NCI-H187 treated with DMSO at 0.1 percent for 48 hours (cell line): ENCODE results near the gene TMEM258.

ENCODE experiments used
- DNase-seq: peaks from one replicate; lab custom pipeline; 2025; lab: John Stamatoyannopoulos, UW

Gene TMEM258

DNA sequence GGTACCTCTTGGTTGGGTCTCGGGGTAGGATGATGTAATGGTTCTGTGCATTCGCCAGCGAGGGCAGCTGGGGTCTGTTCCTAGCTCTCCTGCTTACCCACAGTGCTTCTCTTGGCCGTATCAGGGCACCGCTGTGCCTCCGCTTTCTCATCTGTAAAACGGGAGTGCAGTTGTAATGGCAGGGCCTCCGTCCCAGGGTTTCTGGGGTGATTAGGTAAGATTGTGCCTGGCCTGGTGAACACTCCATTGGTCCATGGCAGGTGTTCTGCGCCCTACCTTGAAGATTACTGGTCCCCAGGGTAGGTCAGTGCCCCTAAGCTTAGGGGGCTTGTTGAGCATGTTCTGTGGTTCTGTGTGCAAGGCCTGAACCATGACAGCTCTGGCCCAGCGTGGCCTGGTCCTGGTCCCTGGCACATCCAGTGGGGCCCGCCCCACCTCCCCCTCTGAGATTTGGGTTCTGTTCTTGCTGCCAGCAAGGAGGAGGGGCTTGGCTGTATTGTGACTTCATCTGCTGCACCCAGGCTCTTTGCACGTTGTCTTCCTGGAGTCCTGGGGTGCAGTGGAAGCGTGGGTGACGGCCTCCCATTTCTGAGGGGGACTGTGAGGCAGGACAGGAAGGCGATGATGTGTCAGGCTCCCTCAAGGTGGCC, 35.1 kb downstream of the TMEM258 start:
- DNase-seq, result no peak

DNA sequence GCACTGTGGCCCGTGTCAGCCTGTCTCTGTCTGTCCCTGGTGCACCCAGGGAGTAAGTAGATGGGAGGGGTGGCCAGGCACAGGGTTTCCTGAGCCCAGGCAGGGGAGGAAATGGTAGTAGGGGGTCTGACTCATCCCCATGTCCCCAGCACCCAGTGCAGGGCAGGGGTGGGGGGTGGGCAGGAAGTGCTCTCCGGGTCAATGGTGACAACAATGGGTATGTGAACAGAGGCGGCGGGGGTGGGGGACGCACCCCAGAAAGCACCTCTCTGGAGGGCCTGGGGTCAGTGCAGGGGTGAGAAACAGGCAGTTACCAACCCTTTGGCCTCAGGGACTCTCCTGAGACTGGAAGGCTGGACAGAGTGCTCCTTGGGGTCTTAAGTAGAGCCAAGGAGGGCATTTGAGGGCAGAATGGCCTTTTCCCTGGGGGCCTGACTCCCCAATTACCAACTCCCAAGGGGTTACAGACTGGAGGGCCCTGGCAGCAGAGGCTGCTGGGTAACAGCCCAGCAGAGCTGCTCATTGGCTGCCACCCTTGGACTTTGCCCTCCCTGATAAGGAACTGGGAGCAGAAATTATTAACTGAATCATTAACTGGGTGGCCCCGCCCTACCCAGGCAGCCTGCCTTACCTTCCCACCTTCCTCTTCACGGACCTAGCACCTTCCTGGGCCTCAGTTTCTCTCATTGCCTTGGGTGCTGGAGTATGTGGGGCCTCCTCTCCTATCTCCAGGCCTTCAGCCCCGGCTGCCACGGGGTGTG, 35.8 kb downstream of the TMEM258 start:
- no peak for DNase-seq

DNA sequence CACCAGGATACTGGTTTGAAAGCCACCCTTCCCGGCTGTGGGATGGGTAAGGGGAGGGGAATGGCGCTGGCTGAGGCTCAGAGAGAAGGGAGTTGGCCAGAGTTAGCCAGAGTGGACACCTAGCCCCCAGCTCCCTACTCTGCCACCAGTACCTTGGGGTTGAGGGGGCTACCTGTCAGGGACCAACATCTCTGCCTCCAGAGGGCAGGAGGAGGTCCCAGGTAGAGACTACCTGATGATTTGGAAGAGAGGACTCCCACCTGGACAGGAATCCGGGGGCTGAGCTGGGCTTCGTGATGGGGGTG, 36.3 kb downstream of the TMEM258 start:
- DNase-seq, result no peak

DNA sequence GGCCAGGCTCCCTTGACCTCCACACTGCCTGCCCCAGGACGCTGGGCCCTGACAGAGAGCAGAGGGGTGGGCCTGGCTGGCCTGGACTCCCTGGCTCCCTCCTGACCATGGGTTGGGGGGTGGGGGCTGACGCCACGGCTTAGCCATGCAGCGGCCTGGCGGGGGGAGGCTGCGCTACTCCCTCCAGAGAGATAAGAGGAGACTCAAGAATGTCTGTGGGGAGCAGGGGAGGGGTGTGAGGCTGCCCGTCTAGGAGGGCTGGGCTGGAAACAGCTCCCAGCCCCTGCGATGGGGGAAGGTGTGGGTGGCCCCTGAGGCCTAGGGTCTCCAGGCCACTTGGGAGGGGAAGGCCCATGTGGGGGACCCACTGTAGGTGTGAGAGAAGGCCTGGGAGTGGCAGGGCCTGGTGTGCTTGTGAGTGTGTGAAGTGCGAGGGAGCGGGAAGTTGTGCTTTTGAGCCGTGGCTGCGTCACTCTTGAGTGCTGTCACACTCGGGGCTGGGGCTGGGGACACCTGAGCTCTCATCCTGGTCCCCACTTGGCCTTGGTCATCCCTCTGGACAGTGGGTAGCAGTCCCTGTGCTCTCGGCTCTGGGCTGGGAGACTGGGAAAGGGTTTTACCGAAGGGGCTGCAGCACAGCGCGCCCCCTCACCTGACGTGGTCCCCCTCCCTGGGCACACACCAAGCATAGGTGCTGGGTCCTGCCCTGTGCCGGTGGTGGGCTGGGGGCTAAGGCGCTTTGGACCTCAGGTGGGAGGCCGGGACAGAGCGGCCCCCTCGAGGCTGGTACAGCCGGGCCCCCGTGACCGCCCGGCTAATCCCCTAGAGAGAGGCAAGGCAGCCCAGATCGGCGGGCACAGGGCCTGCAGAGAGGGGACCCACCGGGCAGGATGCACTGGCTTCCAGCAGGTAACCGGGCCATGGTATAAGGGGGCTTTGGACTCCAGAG, 37.6 kb downstream of the TMEM258 start:
- DNase-seq, result no peak

DNA sequence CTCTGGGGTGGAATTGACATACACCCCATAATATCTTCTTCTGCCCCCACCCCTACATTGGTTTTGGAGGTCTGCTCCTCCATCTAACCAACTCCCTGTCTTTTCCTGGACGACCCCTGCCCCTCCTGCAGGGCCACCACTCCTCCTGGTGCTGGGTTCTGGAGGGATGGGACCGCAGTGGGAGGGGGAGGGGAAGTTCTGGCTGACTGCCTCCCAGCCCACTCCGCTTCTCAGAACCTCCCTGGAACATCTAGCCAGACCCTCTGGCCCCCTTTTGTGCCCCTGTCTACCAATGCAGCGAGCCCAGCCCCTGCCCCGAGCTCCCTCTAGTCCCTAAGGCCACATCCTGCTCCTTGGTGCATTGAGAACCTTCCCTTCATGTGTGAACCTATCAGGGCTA, 38.7 kb downstream of the TMEM258 start:
- no peak for DNase-seq

DNA sequence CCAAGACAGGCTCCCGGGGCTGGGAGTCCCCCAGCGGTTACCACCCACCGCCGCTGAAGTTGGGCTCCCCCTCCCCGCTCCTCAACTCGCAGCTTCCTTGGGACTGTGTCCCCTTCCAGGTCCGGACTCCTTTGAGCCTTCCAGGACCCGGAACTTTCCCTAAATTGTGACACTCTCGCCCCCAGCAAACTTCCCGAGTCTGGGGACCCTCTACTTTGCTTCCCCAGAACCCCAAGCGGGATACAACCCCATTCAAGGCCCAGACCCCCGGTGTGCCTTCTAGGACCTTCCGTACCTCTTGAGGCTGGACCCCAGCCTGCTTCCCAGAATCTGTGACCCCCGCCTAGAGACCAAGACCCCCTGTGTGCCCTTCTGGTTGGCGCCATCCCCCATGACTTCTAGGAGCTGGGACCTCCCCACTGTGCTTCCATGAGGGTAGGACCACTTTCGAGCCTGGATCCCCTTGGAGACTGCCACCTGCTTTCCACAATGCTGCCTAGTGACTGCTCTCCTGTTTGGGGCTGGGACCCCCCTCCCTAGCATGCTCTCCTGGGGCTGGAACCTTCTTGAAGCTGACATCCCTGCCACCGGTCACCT, 39.4 kb downstream of the TMEM258 start:
- no peak for DNase-seq

DNA sequence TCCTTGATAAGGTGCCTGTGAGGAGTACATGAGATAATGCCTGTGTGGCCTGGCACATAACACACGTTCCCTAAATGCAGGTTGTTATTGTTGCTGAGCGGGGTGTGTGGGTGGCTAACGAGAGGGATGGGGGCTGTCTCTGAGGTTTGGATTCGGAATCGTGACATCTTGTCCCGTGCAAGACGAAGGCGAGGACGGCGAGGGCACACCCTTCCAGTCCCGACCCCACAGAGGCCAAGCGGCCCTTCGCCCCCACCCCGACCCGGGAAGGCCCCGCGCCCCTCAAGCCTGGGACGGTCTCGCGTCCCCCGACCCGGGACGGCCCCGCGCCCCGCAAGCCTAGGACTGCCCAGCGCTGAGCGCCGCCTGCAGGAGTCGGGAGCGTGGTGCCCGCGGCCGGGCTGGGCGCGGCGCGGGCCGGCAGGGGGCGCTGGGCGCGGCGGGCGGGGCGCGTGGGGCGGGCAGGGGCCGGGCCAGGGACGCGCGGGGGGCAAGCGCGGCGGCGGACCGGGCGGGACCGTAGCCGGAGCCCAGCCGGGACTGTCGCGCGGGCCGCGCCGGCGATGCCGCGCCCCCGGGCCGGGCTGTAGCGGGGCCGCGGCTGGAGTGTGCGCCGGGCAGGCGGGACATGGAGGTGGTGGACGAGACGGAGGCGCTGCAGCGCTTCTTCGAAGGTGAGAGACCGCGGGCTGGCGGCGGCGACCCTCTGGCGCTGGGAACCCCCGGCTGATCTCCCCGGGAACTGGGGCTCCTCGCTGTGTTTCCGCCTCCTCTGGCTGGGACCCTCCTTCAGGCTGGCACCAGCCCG, 40.1 kb downstream of the TMEM258 start, which contains the start of gene MYRF:
MYRF (plus strand) TSS at position 520 of the 808 bp plus-strand sequence; CDS start at position 629, 109 bp downstream.
- DNase-seq, result no peak

DNA sequence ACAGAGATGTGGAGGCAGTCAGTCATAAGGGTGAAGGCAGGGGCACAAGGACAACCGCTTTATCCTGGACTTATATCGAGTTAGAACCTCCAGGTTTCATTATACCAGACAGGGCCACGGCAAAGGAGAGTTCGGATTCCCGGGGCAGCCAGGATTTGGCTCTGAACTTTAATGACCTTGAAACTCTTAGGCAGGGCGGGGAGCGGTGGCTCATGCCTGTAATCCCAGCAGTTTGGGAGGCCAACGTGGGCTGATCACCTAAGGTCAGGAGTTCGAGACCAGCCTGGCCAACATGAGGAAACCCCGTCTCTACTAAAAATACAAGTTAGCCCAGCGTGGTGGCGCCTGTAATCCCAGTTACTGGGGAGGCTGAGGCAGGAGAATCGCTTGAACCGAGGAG, 41.0 kb downstream of the TMEM258 start:
- no peak for DNase-seq

DNA sequence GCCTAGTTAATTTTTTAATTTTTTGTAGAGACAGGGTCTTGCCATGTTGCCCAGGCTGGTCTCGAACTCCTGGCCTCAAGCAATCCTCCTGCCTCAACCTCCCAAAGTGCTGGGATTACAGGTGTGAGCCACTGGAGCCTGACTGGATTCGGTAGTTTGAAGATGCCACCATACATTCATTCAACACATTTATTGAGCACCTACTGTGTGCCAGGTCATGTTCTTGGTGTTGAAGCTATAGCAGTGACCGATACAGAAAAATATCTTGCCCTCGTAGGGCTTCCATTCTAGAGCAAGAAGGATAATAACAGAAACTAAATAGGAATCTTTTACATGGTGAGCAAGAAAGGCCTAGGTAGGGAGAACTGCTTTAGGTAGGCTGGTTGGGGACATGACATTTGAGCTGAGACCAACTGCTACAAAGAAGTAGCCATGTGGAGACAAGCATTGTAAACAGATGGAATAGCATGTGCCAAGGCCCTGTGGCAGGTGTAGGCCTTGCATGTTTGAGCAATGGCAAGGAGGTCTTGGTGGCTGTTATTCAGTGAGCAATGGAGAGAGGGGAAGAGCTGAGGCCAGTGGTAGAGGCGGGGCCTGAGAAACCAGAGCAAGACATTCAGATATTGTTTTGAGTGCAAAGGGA, 41.6 kb downstream of the TMEM258 start:
- DNase-seq, result no peak

DNA sequence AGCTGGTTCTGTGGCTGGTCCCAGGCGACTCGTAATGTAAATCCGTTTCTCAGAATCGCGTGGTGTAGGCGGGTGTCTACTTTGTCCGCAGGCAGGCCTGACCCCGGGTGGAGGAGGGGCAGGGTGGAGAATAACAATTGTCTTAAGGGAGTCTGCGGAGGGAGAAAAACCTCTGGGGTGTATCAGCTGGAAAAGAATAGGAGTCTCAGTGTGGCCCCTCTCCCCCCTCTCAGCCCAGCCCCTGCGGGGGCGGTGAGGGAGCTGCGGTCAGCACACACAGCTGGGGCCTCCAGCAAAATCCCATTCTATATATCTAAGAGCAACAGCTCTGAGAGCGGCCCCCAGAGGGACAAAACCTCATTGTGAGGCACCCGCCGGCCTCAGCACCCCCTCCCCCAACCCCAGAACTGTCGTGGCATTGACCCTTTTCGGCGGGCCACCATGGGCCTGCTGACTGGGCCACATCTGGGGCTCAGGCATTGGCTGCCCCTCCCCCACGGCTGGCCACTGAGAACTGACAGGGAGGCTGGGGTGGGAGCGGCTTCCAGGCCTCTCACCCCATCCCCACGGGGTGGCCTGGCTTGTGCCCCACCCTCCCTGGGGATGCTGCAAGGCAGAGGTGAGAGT, 42.7 kb downstream of the TMEM258 start:
- no peak for DNase-seq

DNA sequence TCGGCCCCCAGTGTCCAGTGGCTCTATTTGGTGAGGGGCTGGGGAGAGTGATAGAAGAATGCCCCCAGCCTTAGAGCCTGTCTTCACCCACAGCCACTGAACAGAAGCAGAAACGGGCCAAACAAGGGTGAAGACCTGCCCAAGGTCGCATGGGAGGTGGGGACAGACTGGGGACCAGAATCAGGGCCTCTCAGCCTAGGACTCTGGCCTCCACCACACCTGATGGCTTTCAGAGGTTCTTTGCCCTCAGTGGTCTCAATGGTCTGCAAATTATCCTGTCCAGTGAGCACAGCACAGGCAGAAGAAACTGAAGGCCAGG, 44.5 kb downstream of the TMEM258 start:
- no peak for DNase-seq

DNA sequence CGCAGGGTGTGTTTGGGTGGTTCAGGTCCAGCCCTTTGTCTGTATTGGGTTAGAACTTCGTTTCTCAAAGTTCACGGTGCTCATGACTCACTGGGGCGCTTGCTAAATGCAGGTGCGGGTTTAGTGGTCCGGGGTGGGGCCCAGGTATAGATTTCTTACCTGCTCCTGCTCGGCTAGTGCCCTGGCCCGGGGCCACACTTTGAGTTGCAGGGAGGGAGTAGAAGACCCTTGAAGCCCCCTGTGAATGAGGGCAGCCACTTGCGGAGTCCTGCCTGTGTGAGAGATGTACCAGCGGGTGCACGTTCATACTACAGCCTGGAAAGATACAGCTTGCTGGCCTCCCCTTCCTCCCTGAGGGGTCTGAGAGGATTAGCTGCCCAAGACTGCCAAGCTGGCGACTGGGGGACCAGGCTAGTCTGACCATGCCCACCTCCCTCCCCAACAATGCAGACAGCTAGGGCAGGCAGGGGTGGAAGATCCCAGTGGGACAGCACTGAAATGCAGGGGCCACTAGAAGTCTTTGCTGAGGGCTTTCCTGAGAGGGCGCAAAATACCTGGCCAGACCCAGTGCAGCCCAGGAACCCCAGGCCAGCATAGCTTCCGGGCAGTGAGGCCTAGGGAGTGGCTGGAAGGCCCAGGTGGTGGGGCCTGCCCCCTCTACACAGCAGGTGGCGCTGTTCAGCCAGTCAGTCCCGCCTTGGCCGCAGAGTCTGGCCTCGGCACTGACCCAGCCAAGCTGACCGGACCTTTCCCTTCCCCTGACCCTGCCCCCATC, 45.0 kb downstream of the TMEM258 start:
- no peak for DNase-seq

DNA sequence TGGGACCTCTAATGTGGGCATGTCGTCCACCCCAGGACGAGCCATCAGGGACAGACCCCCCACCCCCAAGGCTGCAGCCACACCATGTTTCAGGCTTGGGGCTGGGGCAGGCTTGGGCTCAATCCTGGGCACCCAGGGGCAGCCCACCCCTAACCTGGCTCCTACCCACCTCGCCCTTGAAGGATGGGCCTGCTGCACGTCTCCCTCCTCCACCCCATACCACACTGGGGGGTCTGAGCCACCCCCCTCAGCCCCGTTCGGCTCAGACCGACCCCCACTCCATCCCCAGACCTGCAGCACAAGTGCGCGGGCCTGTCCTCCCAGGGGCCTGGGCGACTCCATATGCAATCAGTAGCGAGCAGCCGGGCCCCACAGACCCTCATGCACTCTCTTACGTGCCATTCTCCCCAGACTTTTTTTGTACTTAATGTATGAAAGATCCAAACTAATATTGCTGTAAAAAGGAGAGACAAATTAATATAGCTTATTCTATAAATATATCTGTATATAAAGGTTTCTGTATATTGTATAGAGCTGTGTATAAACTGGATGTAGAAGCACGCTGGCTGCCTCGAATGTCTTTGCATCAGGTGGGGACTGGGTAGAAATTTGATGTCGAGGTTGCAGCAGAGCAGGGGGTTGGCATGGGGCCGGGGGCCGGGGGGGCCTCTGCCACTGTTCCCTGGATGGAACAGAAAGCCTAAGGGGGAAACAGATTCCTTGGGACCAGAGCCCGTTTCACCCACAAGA, 45.8 kb downstream of the TMEM258 start:
- DNase-seq, result no peak

DNA sequence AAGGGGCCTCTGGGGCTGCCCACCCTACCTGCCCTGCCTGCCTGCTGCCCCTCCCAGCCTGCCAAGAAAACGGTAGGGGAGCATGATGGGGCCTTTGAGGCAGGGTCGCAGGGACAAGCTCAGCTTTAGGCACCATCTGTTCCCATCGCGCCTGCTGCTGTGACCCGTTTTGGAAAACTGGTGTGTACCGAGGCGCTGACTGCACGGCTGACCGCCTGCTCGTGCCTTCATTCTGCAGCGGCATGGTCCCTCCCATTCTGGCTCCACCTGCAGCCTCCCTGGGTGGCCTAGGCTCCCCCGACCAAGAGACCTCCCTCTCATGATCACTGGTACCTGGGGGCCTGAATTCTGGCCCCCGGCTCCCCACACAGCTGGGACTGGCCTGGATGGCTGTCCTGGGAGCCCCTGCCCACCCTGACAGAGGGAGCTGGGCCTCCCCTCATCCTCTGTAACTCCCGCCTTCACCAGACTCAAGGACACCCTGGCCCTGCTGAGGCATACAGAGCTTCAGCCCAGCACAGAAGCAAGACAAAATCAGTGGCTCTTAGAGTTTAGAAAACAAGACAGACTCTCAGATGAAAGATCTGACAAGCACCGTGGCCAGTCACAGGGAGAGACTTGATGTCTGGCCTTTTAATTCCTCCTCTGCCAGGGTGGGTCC, 46.5 kb downstream of the TMEM258 start:
- no peak for DNase-seq

DNA sequence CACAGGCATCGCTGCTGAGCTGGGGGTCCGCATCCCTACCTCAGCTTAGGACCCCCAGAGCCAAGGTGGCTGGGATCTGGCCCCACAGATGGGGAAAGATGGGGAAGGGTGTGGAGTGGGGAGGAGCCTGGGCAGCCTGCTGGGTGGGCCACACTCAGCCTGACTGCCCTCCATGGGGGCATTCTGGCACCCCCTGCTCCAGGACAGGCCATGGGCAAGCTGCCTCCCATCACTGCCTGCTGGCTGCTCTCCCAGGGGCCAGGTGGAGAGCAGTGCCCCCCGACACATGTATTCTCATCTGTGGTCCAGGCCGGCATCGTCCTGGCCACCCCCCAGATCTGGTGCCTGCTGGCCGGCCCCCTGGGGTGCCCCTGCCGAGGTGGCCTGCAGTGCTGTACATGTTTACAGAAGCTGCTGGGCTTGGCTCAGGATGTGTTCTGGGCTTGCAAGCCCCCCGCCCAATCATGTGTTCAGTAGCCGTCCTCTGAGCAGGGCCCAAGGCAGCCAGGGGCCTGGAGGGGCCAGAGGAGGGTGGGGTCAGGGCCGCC, 47.7 kb downstream of the TMEM258 start:
- DNase-seq, result no peak

DNA sequence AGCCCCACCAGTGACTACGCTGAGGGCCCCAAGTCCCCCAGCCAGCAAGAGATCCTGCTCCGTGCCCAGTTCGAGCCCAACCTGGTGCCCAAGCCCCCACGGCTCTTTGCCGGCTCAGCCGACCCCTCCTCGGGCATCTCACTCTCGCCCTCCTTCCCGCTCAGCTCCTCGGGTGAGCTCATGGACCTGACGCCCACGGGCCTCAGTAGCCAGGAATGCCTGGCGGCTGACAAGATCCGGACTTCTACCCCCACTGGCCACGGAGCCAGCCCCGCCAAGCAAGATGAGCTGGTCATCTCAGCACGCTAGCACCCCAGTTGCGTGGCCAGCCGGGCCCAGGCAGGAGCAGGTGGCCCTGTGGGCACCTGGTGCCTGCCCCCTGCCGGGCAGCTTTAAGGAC, 48.2 kb downstream of the TMEM258 start:
- DNase-seq, result no peak

DNA sequence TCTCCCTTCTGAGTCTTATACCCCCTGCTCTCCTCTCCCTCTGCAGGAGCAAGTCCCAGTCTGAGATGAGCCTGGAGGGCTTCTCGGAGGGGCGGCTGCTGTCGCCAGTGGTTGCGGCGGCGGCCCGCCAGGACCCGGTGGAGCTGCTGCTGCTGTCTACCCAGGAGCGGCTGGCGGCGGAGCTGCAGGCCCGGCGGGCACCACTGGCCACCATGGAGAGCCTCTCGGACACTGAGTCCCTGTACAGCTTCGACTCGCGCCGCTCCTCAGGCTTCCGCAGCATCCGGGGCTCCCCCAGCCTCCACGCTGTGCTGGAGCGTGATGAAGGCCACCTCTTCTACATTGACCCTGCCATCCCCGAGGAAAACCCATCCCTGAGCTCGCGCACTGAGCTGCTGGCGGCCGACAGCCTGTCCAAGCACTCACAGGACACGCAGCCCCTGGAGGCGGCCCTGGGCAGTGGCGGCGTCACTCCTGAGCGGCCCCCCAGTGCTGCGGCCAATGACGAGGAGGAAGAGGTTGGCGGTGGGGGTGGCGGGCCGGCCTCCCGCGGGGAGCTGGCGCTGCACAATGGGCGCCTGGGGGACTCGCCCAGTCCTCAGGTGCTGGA, 48.8 kb downstream of the TMEM258 start:
- no peak for DNase-seq

DNA sequence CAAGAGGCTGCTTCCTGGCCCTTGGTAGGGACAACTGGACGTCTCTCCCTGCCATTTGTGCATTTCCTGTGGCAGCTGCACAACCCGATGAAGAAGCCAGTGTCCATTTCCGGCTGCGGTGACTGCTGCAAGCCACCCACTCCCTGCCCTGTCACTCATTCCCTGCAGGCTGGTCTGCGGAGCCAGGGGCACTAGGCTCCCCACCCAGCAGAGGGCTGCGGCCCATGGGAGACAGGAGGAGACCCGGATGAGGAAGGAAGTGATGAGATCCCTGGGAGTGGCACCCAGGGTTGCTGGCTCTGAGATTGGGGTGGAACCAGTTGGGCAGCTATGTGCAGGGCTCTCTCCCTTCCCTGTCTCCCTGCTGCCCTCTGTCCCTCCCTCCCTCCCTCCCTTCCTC, 50.0 kb downstream of the TMEM258 start:
- no peak for DNase-seq
